NCI-H2081 treated with DMSO at 0.1 percent for 48 hours (cell line): ENCODE measurements around the gene SFXN5.

Source experiments
- DNase-seq: peaks from one replicate; lab custom pipeline; 2025; lab: John Stamatoyannopoulos, UW

SFXN5 gene

GRCh38 chr2:72897785-72898584 is 173.5 kb downstream of the SFXN5 start:
- no peak for DNase-seq

GRCh38 chr2:72896446-72896845 is 175.1 kb downstream of the SFXN5 start:
- DNase-seq, result no peak

GRCh38 chr2:72895759-72896281 is 175.7 kb downstream of the SFXN5 start:
- no peak for DNase-seq

GRCh38 chr2:72895154-72895553 is 176.4 kb downstream of the SFXN5 start:
- DNase-seq, result no peak

GRCh38 chr2:72894514-72894913 is 177.0 kb downstream of the SFXN5 start:
- no peak for DNase-seq

- no peak for DNase-seq
These were observed 177.8 kb downstream of the SFXN5 start for GRCh38 chr2:72893594-72894319.

GRCh38 chr2:72892506-72893173 is 178.9 kb downstream of the SFXN5 start:
- no peak for DNase-seq
